Uterus (tissue), 4 donors: ENCODE results near the gene ATP2C1. TPM values are rescaled to one million over a fixed set of nuclear protein-coding genes. Genes with fewer than 3 reads are reported as not detected.

ENCODE experiments used
- DNase-seq, 2 donors: peaks; one replicate each; pipeline ENCODE4 v3.0.0-alpha.2; 2019 to 2020
- H3K27ac ChIP-seq, 2 donors: fragments of 200-600 bp; sonication (generic); 1 replicate in 1 of 2; 2 replicates in 1 of 2; pipeline ENCODE4 v1.5.1; 2016 to 2018
- H3K27me3 ChIP-seq, 2 donors: fragments of 200-600 bp; sonication (generic); one replicate each; pipeline ENCODE4 v1.5.1; 2018 to 2019; ENCODE audit warnings: control low read depth in 1 of 2
- H3K36me3 ChIP-seq, 2 donors: fragments of 200-600 bp; sonication (generic); one replicate each; pipeline ENCODE4 v1.5.1; 2019; ENCODE audit warnings: control low read depth in 1 of 2
- H3K4me1 ChIP-seq, 2 donors: fragments of 200-600 bp; sonication (generic); one replicate each; pipeline ENCODE4 v1.5.1; 2018 to 2019; ENCODE audit warnings: control low read depth in 1 of 2
- H3K4me3 ChIP-seq, 2 donors: fragments of 200-600 bp; sonication (generic); 1 replicate in 1 of 2; 2 replicates in 1 of 2; pipeline ENCODE4 v1.5.1; 2018 to 2019; ENCODE audit warnings: mild to moderate bottlenecking in 1 of 2
- H3K9me3 ChIP-seq, 2 donors: fragments of 200-600 bp; sonication (generic); one replicate each; pipeline ENCODE4 v1.5.1; 2019; ENCODE audit warnings: control low read depth in 1 of 2
- POLR2A ChIP-seq, 2 donors: fragments of 450-650 bp; IDR thresholded peaks; one replicate each; pipeline ENCODE4 v1.6.1; 2016; ENCODE audit warnings: antibody characterized with exemption in 2 of 2, mild to moderate bottlenecking in 1 of 2, moderate library complexity in 1 of 2
- intact Hi-C: fragments of 100-400 bp; cut with DNase I; formaldehyde crosslinking; loops from one replicate; pipeline ENCODE4 v1.15.1; 2023; ENCODE audit warnings: low total_unique reads
- total RNA-seq, 4 donors: library from RNA; depleted of rRNA in 3 of 4; stranded (reverse); fragments of >200 nt in 3 of 4; gene quantifications; one replicate each; pipeline versions ENCODE4 v1.1.0 to v1.2.4, GENCODE V29; 2014 to 2023
- TF ChIP-seq, protein P1 (sequence below), 4 experiments: fragments of 200-600 bp in 2 of 4; fragments of 450-650 bp in 2 of 4; sonication (generic) in 2 of 4; IDR thresholded peaks; one replicate each; pipeline ENCODE4 v1.5.1; 2016 to 2019; ENCODE audit warnings: antibody characterized with exemption in 4 of 4, mild to moderate bottlenecking in 2 of 4, moderate library complexity in 1 of 4
- donor health status: DM: yes; HTN: yes; CAD: no.

ATP2C1 gene
- total RNA-seq, 4 donors from 2014 or later: 33.2 to 176 (median 84.7) TPM

DNA sequence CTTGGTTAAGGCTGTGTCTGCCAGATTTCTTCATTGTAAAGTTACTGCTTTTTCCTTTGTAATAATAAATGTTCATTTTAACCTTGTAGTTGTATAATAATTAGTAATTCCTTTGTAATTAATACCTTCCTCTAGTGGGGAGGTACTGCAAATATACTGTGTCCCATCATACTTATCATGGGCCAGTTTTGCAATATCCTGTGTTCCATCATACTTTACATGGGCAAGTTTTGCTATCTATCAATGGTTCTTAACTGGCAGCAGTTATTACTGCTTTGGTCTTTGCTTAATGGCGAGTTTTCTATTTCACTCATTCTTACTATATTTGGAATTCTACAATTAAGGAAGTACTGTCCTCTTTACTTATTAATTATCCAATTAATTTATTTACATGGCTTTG is 10.6 kb downstream of the ATP2C1 start:
- Histone ChIP-seq H3K4me3 (no peak overlapping the region), H3K4me1 (peaks cover 0 to 4% of the 10 kb centered on the region in 2 donors), H3K36me3 (no peaks in the 10 kb centered on the region), H3K9me3 (no peaks in the 10 kb centered on the region), H3K27ac (no peak overlapping the region), H3K27me3 (no peaks in the 10 kb centered on the region)
- intact Hi-C loops: no loop called here
- DNase-seq: no peak
- TF ChIP-seq, protein P1, sequence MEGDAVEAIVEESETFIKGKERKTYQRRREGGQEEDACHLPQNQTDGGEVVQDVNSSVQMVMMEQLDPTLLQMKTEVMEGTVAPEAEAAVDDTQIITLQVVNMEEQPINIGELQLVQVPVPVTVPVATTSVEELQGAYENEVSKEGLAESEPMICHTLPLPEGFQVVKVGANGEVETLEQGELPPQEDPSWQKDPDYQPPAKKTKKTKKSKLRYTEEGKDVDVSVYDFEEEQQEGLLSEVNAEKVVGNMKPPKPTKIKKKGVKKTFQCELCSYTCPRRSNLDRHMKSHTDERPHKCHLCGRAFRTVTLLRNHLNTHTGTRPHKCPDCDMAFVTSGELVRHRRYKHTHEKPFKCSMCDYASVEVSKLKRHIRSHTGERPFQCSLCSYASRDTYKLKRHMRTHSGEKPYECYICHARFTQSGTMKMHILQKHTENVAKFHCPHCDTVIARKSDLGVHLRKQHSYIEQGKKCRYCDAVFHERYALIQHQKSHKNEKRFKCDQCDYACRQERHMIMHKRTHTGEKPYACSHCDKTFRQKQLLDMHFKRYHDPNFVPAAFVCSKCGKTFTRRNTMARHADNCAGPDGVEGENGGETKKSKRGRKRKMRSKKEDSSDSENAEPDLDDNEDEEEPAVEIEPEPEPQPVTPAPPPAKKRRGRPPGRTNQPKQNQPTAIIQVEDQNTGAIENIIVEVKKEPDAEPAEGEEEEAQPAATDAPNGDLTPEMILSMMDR (IDR thresholded peaks at IDR 0.05): no peak
- no peak for TF ChIP-seq POLR2A (IDR thresholded peaks at IDR 0.05)

DNA sequence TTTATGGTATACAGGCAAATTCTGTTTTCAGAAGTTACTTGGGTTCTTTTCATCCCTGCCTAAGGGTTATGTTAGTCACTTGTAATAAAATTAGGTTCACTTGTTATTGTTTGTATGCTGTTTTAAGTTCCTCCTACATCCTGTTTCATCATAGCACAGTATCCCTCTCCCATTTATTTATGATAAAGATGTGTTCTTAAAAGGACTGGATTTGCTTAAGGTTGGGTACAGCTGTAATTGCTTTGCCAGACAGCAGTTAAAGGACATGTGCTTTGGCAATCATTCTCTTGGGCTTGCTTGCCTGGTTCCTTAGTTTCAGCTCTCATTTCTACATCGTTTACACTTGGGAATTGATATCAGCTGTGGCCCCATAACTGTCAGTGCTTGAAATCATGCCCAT is 11.7 kb downstream of the ATP2C1 start:
- intact Hi-C loops: no loop called here
- peaks cover 0 to 4% of the 10 kb centered on the region in 2 donors for H3K4me1 ChIP-seq
- no peaks in the 10 kb centered on the region for H3K36me3 ChIP-seq
- H3K27me3 ChIP-seq: no peaks in the 10 kb centered on the region
- H3K27ac ChIP-seq: no peak overlapping the region
- no peak for DNase-seq
- no peak for TF ChIP-seq POLR2A (IDR thresholded peaks at IDR 0.05)
- TF ChIP-seq, protein P1 (IDR thresholded peaks at IDR 0.05): no peak
- no peak overlapping the region for H3K4me3 ChIP-seq
- H3K9me3 ChIP-seq: no peaks in the 10 kb centered on the region

DNA sequence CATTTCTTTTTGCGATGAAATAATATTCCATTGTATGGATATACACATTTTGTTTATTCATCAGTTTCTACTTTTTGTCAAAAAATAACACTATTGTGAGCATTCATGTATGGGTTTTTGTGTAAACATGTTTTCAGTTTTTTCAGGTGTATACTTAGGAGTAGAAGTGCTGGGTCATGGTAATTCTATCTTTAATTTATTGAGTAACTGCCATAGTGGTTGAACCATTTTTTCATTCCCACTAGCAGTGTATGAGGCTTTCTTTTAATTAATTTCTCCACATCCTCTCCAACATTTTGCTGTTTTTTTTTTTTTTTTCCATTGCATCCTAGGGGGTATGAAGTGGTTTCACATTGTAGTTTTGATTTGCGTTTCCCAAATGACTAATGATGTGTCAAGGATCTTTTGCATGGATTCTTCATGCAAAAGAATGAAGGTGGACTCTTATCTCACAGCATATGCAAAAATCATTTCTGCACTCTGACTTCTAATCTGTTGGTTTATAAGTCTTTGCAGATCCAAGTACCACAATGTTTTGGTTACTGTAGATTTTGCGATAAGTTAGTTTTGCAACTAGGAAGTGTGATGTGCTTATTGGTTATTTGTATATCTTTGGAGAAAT is 12.6 kb downstream of the ATP2C1 start:
- Histone ChIP-seq H3K36me3 (no peaks in the 10 kb centered on the region), H3K4me1 (peaks cover 0 to 4% of the 10 kb centered on the region in 2 donors), H3K9me3 (no peaks in the 10 kb centered on the region), H3K4me3 (no peak overlapping the region), H3K27ac (no peak overlapping the region), H3K27me3 (no peaks in the 10 kb centered on the region)
- TF ChIP-seq, protein P1 (IDR thresholded peaks at IDR 0.05): no peak
- TF ChIP-seq POLR2A (IDR thresholded peaks at IDR 0.05): no peak
- DNase-seq: no peak
- intact Hi-C loops: no loop called here

DNA sequence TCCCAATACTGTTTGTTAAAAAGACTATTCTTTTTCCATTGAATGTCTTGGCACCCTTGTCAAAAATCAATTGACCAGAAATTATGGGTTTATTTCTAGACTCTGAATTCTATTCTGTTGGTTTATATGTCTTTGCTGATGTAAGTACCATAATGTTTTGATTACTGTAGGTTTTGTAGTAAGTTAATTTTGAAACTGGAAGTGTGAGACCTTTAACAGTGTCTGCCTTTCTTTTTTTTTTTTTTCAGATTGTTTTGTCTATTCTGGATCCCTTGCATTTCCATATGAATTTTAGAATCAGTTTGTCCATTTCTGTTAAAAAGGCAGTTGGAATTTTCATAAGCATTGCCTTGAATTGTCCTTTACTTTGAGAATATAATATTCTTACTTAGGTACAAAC is 13.6 kb downstream of the ATP2C1 start:
- no peaks in the 10 kb centered on the region for H3K36me3 ChIP-seq
- H3K9me3 ChIP-seq: no peaks in the 10 kb centered on the region
- TF ChIP-seq, protein P1 (IDR thresholded peaks at IDR 0.05): no peak
- TF ChIP-seq POLR2A (IDR thresholded peaks at IDR 0.05): no peak
- no peak overlapping the region for H3K27ac ChIP-seq
- no peak overlapping the region for H3K4me3 ChIP-seq
- intact Hi-C loops: no loop called here
- DNase-seq: no peak
- H3K4me1 ChIP-seq: peaks cover 0 to 4% of the 10 kb centered on the region in 2 donors
- no peaks in the 10 kb centered on the region for H3K27me3 ChIP-seq

DNA sequence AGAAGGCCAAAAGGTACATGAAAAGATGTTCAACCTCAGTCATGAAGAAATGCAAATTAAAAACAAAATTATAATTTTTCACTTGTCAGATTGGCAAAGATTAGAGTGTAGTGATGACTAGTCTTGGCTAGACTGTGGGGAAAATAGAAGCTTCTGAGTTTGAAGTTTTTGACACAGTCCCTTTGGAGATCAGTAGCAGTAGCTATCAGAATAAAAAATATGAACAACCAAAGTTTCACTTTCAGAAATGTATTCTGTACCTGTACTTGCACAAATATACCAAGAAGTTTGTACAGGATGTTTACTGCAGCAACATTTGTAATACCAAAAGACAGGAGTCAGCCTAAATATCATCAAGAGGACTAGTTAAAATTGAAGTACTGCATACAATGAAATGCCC is 14.1 kb downstream of the ATP2C1 start:
- no peak for TF ChIP-seq POLR2A (IDR thresholded peaks at IDR 0.05)
- TF ChIP-seq, protein P1 (IDR thresholded peaks at IDR 0.05): no peak
- Histone ChIP-seq H3K9me3 (no peaks in the 10 kb centered on the region), H3K27ac (no peak overlapping the region), H3K27me3 (no peaks in the 10 kb centered on the region), H3K4me3 (no peak overlapping the region), H3K4me1 (peaks cover 0 to 4% of the 10 kb centered on the region in 2 donors), H3K36me3 (no peaks in the 10 kb centered on the region)
- DNase-seq: no peak
- intact Hi-C loops: no loop called here
